ENCODE data around the gene NUTF2.
"Not testable (repeated sequence)": the region's sequence is repeated elsewhere in the genome, so short reads cannot be mapped to it uniquely, and the experiment has no call there.

NUTF2 gene

DNA sequence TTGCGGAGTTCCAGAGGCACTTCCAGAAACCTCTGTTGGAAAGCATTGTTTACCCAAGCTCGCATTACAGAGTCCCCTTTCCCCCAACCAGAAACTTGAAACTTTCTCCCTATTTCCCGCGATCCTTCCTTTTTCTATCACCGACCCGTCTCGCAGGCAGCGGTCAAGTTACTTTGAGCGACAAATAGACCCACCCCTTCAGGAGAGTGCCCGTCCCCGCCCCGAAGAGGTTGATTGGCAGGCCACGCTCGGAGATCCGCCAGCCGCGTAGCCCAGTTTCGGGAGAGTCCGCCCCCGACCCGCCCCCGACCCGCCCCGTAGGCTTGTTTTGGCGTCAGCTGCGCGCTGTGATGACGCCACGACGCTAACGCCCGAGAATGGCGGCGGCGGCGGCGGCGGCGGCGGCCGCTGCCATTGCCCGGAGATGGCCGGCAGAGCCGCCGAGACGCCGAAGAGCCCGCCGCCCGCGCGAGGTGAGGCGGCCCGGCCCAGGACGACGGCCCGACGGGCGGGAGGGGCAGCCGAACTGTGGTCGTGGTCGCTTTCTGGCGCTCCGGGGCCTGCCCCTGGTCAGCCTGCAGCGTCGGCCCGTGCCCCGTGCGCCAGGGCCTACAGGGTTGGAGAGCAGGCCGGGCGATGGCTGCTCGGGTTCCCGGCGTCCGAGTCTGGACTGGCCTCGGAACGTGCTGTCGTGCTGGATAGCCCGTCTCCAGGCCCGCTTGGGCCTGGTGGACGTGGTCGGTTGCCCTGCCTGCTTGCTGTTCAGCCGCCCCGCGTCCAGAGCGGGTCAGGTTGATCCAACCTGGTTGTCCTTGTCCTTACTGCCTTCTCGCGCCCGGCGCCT, 46.4 kb downstream of the NUTF2 start, which contains the start of gene PSKH1:
Gene PSKH1, plus strand, starts transcription at position 356 of the 844 bp plus-strand sequence. CDS start 15,496 bp downstream, outside the sequence.
- Histone ChIP-seq H3K36me3 (ENCODE audit: insufficient read depth, low read length) (no peaks in the 10 kb centered on the region), H3K9ac (ENCODE audit: low read length) (peak within 1 kb of the TSS; percentile 90), H3K9me3 (ENCODE audit: low read length) (no peaks in the 10 kb centered on the region), H3K4me1 (ENCODE audit: insufficient read depth, low read length) (peaks cover 23% of the 10 kb centered on the region), H3K27me3 (ENCODE audit: control insufficient read depth in 1 of 2, insufficient read depth in 2 of 2, low read length in 2 of 2) (no peaks in the 10 kb centered on the region), H3K27ac (ENCODE audit: low read depth, low read length) (peak within 1 kb of the TSS; percentile 97), H3K4me3 (ENCODE audit: low read depth in 1 of 2, low read length in 2 of 2) (peak within 1 kb of the TSS; percentile 81 to 91)

DNA sequence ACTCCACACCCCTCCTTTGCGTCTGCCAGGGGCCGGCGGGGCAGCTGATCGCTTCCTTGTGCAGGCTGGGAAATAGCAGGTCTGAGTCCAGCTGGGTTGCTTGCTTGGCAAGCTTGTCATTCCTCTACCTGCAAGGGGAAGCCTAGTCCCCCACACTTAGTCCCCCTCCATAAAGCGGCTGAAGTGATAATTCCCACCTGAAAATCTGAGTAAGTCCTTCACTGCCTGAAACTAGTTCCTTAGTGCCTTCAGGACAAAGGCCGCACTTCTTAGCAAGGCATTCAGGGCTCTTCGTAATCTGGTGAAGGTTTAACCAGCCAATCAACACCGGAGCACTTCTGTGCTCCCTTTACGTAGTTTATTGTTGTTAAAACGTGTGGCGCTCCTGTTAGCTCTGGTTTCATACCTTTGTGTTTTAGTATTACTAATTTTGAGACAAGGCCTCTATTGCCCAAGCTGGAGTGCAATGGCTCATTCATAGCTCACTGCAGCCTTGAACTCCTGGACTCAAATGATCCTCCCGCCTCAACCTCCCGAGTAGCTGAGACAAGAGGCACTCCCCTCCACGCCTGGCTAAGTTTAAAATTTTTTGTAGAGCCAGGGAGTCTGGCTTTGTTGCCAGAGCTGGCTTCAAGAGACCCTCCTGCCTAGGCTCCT, 47.1 kb downstream of the NUTF2 start:
- H3K9me3 ChIP-seq (ENCODE audit: low read length) = no peaks in the 10 kb centered on the region
- peaks cover 23% of the 10 kb centered on the region for H3K4me1 ChIP-seq (ENCODE audit: insufficient read depth, low read length)

DNA sequence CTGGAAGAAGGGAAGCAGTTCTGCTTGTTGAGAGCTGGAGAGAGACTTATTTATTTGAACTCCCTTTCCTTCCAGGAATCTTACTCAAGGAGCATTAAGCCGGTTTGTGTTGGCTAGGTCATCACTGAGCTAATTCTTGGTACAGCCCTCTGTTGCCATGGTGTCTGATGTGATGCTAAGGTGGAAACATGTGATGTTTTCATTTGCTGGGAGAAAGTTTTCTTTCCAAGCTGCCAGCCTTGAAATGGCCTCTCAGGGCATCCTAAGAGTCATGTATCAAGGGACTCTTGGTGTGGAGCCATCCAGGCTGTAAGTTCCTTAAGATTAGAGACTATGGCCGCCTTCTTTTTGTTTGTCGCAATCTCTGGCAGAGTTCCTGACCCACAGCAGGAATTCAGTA, 50.5 kb downstream of the NUTF2 start:
- Histone ChIP-seq H3K4me3 (ENCODE audit: low read depth in 1 of 2, low read length in 2 of 2) (no peak overlapping the region), H3K27me3 (ENCODE audit: control insufficient read depth in 1 of 2, insufficient read depth in 2 of 2, low read length in 2 of 2) (no peaks in the 10 kb centered on the region), H3K9me3 (ENCODE audit: low read length) (no peaks in the 10 kb centered on the region), H3K36me3 (ENCODE audit: insufficient read depth, low read length) (no peaks in the 10 kb centered on the region), H3K4me1 (ENCODE audit: insufficient read depth, low read length) (peaks cover 23% of the 10 kb centered on the region), H3K27ac (ENCODE audit: low read depth, low read length) (no peak overlapping the region), H3K9ac (ENCODE audit: low read length) (no peak overlapping the region)

More for the DNA sequence above, 47.1 kb downstream of the NUTF2 start:
- Histone ChIP-seq H3K27ac (ENCODE audit: low read depth, low read length) (peak overlapping the region; percentile 97), H3K4me3 (ENCODE audit: low read depth in 1 of 2, low read length in 2 of 2) (peak overlapping the region; percentile 81 to 91), H3K9ac (ENCODE audit: low read length) (peak overlapping the region; percentile 90), H3K36me3 (ENCODE audit: insufficient read depth, low read length) (no peaks in the 10 kb centered on the region), H3K27me3 (ENCODE audit: control insufficient read depth in 1 of 2, insufficient read depth in 2 of 2, low read length in 2 of 2) (no peaks in the 10 kb centered on the region)

DNA sequence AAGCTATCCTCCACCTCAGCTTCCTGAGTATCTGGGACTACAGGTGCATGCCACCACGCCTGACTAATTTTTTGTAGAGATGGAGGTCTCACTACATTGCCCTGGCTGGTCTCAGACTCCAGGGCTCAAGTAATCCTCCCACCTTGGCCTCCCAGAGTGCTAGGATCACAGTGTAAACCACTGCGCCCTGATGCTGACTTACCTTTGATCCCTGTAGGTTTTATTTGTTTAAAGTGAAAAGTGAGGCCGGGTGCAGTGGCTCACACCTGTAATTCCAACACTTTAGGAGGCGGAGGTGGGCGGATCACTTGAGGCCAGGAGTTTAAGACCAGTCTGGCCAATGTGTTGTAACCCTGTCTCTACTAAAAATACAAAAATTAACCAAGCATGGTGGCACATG, 55.0 kb downstream of the NUTF2 start:
- Histone ChIP-seq H3K9me3 (ENCODE audit: low read length) (no peaks in the 10 kb centered on the region), H3K27me3 (ENCODE audit: control insufficient read depth in 1 of 2, insufficient read depth in 2 of 2, low read length in 2 of 2) (no peaks in the 10 kb centered on the region), H3K27ac (ENCODE audit: low read depth, low read length) (no peak overlapping the region), H3K9ac (ENCODE audit: low read length) (no peak overlapping the region), H3K36me3 (ENCODE audit: insufficient read depth, low read length) (peaks cover 10% of the 10 kb centered on the region), H3K4me1 (ENCODE audit: insufficient read depth, low read length) (peaks cover 9% of the 10 kb centered on the region), H3K4me3 (ENCODE audit: low read depth in 1 of 2, low read length in 2 of 2) (no peak overlapping the region)

DNA sequence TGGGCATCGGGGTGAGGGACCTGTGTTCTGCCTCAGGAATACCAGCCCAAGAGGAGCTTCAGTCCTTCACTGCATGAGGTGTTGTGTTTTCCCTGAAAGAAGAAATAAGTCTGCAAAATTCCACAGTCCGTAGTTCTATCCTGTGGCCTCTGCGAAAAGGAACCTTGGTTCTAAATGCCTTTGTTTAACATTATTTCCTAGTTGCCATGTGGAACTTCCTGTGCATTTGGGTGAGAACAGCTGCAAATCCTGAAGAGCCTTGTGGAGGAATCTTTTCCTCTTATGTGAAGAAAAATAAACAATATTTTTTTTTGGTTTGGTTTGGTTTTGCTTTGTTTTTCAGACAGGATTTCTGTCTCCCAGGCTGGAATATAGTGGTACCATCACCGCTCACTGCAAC, 56.1 kb downstream of the NUTF2 start:
- Histone ChIP-seq H3K27ac (ENCODE audit: low read depth, low read length) (no peak overlapping the region), H3K36me3 (ENCODE audit: insufficient read depth, low read length) (peaks cover 10% of the 10 kb centered on the region), H3K27me3 (ENCODE audit: control insufficient read depth in 1 of 2, insufficient read depth in 2 of 2, low read length in 2 of 2) (no peaks in the 10 kb centered on the region), H3K9me3 (ENCODE audit: low read length) (no peaks in the 10 kb centered on the region), H3K4me3 (ENCODE audit: low read depth in 1 of 2, low read length in 2 of 2) (no peak overlapping the region), H3K9ac (ENCODE audit: low read length) (no peak overlapping the region), H3K4me1 (ENCODE audit: insufficient read depth, low read length) (no peaks in the 10 kb centered on the region)

DNA sequence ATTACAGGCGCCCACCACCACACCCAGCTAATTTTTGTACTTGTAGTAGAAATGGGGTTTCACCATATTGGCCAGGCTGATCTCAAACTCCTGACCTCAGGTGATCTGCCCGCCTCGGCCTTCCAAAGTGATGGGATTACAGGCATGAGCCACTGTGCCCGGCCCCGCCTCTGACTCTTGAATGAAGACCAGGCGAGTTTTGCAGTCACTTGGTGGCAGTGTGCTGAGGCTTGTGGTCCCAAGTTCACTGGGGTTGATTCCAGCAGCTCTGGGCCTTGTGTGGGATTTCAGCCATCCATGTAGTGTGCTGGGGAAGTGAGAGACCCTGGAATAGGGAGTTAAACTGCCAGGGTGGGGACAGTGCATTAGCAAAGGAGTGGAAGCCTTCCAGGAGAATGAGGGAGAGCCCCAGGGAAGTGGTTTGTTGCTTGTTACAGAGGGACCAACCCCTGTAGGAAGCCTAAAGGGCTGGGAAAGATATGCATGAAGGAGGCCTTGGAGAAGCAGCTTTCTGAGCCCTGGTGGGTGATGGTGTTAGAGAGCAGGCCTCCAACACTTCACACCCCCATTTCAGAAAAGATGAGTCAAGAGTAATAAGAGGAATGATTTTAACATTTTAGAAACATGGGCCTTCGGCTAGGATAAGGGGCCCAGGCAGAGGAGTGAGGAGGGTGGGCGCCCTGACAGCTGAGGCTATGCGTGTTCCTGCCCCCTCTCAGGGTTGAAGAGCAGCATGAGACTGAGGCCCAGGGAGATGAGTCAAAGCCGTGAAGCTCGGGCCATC, 60.9 kb downstream of the NUTF2 start:
- no peaks in the 10 kb centered on the region for H3K27me3 ChIP-seq (ENCODE audit: control insufficient read depth in 1 of 2, insufficient read depth in 2 of 2, low read length in 2 of 2)
- H3K9me3 ChIP-seq (ENCODE audit: low read length) = no peaks in the 10 kb centered on the region
- H3K36me3 ChIP-seq (ENCODE audit: insufficient read depth, low read length) = peaks cover 42% of the 10 kb centered on the region
- no peak overlapping the region for H3K27ac ChIP-seq (ENCODE audit: low read depth, low read length)
- no peak overlapping the region for H3K9ac ChIP-seq (ENCODE audit: low read length)
- H3K4me3 ChIP-seq (ENCODE audit: low read depth in 1 of 2, low read length in 2 of 2) = no peak overlapping the region
- H3K4me1 ChIP-seq (ENCODE audit: insufficient read depth, low read length) = no peaks in the 10 kb centered on the region

DNA sequence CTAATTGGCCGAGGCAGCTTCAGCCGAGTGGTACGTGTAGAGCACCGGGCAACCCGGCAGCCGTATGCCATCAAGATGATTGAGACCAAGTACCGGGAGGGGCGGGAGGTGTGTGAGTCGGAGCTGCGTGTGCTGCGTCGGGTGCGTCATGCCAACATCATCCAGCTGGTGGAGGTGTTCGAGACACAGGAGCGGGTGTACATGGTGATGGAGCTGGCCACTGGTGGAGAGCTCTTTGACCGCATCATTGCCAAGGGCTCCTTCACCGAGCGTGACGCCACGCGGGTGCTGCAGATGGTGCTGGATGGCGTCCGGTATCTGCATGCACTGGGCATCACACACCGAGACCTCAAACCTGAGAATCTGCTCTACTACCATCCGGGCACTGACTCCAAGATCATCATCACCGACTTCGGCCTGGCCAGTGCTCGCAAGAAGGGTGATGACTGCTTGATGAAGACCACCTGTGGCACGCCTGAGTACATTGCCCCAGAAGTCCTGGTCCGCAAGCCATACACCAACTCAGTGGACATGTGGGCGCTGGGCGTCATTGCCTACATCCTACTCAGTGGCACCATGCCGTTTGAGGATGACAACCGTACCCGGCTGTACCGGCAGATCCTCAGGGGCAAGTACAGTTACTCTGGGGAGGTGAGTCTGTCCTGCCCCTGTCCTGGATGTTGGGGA, 62.5 kb downstream of the NUTF2 start:
- Histone ChIP-seq H3K9ac (ENCODE audit: low read length) (no peak overlapping the region), H3K9me3 (ENCODE audit: low read length) (no peaks in the 10 kb centered on the region), H3K4me1 (ENCODE audit: insufficient read depth, low read length) (no peaks in the 10 kb centered on the region), H3K27me3 (ENCODE audit: control insufficient read depth in 1 of 2, insufficient read depth in 2 of 2, low read length in 2 of 2) (no peaks in the 10 kb centered on the region), H3K36me3 (ENCODE audit: insufficient read depth, low read length) (peaks cover 32% of the 10 kb centered on the region), H3K4me3 (ENCODE audit: low read depth in 1 of 2, low read length in 2 of 2) (no peak overlapping the region), H3K27ac (ENCODE audit: low read depth, low read length) (no peak overlapping the region)

DNA sequence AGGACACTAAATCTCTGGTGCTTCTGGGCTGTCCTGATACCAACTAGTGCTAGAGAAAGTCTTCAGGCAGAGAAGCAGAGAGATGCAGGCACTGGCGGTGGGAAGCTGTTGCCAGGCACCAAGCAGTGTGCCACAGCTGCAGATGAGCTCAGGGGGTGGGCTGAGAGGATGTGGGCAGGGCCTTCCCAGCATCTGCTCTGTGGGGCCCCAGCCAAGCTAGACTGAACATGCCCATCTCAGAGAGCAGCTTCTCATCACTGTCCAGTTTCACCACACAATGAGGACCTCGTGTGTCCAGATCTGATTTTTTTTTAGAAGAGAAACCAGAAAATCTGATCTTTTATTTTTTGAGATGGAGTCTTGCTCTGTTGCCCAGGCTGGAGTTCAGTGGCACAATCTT, 63.4 kb downstream of the NUTF2 start:
- peaks cover 33% of the 10 kb centered on the region for H3K36me3 ChIP-seq (ENCODE audit: insufficient read depth, low read length)
- no peaks in the 10 kb centered on the region for H3K9me3 ChIP-seq (ENCODE audit: low read length)
- H3K4me3 ChIP-seq (ENCODE audit: low read depth in 1 of 2, low read length in 2 of 2) = no peak overlapping the region
- no peak overlapping the region for H3K9ac ChIP-seq (ENCODE audit: low read length)
- no peaks in the 10 kb centered on the region for H3K27me3 ChIP-seq (ENCODE audit: control insufficient read depth in 1 of 2, insufficient read depth in 2 of 2, low read length in 2 of 2)
- no peak overlapping the region for H3K27ac ChIP-seq (ENCODE audit: low read depth, low read length)
- no peaks in the 10 kb centered on the region for H3K4me1 ChIP-seq (ENCODE audit: insufficient read depth, low read length)

DNA sequence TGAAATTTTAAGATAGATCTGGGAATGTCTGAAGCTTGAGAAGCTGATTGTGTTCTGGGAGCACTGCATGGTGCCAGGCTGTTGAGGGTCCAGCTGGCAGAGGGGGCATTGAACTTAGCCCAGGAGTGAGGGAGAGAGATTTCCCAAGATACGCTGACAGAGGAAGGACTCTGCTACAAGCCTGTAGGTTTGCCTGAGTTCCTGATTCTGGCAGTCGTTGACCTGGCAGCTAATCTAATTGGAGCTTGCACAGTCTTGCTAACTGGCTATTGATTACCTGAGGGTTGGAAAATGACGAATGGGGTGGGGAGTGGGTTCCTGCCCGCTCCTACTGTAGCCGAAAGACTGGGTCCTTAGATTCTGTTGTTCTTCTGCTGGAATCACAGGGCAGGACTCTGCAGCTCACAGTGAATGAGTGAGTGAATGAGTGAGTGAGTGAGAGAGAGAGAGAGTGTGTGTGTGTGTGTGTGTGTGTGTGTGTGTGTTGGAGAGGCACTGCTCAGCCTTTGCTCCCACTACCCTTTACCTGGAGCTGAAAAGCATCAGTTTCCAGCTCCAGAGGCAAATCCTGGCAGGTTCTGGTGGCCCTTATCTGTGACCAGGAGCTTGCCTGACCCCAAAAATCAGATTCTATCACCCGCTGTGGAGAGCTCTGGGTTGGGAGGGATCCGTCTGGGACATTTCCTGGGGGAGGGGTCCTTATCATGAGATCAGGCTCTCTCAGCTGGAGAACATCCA, 68.2 kb downstream of the NUTF2 start:
- no peak overlapping the region for H3K27ac ChIP-seq (ENCODE audit: low read depth, low read length)
- no peak overlapping the region for H3K9ac ChIP-seq (ENCODE audit: low read length)
- H3K9me3 ChIP-seq (ENCODE audit: low read length) = no peaks in the 10 kb centered on the region
- peaks cover 31% of the 10 kb centered on the region for H3K4me1 ChIP-seq (ENCODE audit: insufficient read depth, low read length)
- no peaks in the 10 kb centered on the region for H3K27me3 ChIP-seq (ENCODE audit: control insufficient read depth in 1 of 2, insufficient read depth in 2 of 2, low read length in 2 of 2)
- H3K4me3 ChIP-seq (ENCODE audit: low read depth in 1 of 2, low read length in 2 of 2) = no peak overlapping the region
- H3K36me3 ChIP-seq (ENCODE audit: insufficient read depth, low read length) = peaks cover 33% of the 10 kb centered on the region

DNA sequence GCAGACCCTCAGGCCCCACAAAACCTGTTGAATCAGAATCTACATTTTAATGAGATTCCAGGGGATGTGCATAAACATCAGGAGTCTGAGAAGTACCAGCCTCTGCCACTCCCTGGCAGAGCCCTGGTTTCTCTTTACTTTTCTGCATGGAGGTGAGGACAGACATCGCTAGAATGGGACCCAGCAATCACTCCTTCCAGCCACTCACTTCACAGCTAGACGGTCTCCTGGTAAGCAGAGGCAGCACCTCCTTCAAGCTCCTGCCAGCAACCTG, 68.7 kb downstream of the NUTF2 start:
- not testable (repeated sequence) for H3K4me3 ChIP-seq (ENCODE audit: low read depth in 1 of 2, low read length in 2 of 2)
- H3K4me1 ChIP-seq (ENCODE audit: insufficient read depth, low read length) = peaks cover 31% of the 10 kb centered on the region

More for the DNA sequence above, 68.7 kb downstream of the NUTF2 start:
- H3K27me3 ChIP-seq (ENCODE audit: control insufficient read depth in 1 of 2, insufficient read depth in 2 of 2, low read length in 2 of 2); H3K9ac ChIP-seq (ENCODE audit: low read length); H3K27ac ChIP-seq (ENCODE audit: low read depth, low read length); H3K9me3 ChIP-seq (ENCODE audit: low read length): not testable (repeated sequence)
- peaks cover 32% of the 10 kb centered on the region for H3K36me3 ChIP-seq (ENCODE audit: insufficient read depth, low read length)
